Glutamatergic neuron (in vitro differentiated cells): ENCODE results near the gene OR5B2. TPM values are rescaled to one million over a fixed set of nuclear protein-coding genes. Genes with fewer than 3 reads are reported as not detected.
"Not testable (repeated sequence)": the region's sequence is repeated elsewhere in the genome, so short reads cannot be mapped to it uniquely, and the experiment has no call there.

Source experiments
- DNase-seq: peaks from one replicate; pipeline ENCODE4 v3.0.0; 2022
- H3K27ac Mint-ChIP-seq: one replicate; pipeline ENCODE4 v1.8.0; 2020; ENCODE audit warnings: mild to moderate bottlenecking, mixed read lengths, inconsistent platforms; ENCODE audit not compliant: unreplicated experiment
- H3K27me3 Mint-ChIP-seq: one replicate; pipeline ENCODE4 v1.8.0; 2020; ENCODE audit warnings: mild to moderate bottlenecking, moderate library complexity, mixed read lengths, inconsistent platforms; ENCODE audit not compliant: unreplicated experiment
- H3K36me3 Mint-ChIP-seq: one replicate; pipeline ENCODE4 v1.8.0; 2020; ENCODE audit warnings: mild to moderate bottlenecking, mixed read lengths, inconsistent platforms; ENCODE audit not compliant: unreplicated experiment
- H3K4me1 Mint-ChIP-seq: one replicate; pipeline ENCODE4 v1.8.0; 2020; ENCODE audit warnings: mild to moderate bottlenecking, low read depth, mixed read lengths, inconsistent platforms; ENCODE audit not compliant: unreplicated experiment
- H3K4me3 Mint-ChIP-seq: one replicate; pipeline ENCODE4 v1.8.0; 2020; ENCODE audit warnings: mild to moderate bottlenecking, mixed read lengths, inconsistent platforms; ENCODE audit not compliant: unreplicated experiment
- H3K9me3 Mint-ChIP-seq: one replicate; pipeline ENCODE4 v1.8.0; 2020; ENCODE audit warnings: mild to moderate bottlenecking, moderate library complexity, mixed read lengths, inconsistent platforms; ENCODE audit not compliant: unreplicated experiment
- total RNA-seq: library from RNA; stranded (reverse); fragmentation: NEBNext Ultra II Directional; extraction: Animal tissue kit (Norgen Biotek cat#: 25700); gene quantifications from one replicate; pipeline ENCODE4 v1.2.1, GENCODE V29; 2021; ENCODE audit not compliant: unreplicated experiment
- TF ChIP-seq, protein P1 (sequence below): fragments of 200-600 bp; sonication (generic); IDR thresholded peaks from one replicate; pipeline ENCODE4 v1.5.0; 2021; ENCODE audit not compliant: partially characterized antibody, unreplicated experiment

Gene OR5B2
- total RNA-seq, 1 donor from 2014 or later = not detected

DNA sequence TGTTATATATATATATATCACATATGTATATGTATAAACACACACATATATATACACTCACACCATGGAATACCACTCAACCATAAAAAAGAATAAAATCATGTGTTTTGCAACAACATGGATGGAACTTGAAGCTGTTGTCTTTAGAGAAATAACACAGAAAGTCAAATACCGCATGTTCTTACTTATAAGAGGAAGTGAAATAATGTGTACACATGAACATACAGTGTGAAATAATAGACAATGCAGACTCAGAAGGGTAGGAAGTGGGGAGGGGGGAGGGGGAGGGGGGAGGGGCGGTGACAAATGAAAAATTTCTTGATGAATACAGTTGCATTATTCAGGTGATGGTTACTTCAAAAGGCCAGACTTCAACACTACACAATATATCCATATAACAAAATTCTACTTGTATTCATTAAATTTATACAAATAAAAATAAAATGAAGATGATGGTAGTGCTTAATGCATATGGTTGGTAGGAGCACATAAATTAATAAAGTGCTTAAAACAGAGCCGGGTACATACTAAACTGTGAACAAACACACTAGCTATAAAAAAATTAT, 5.8 kb upstream of the OR5B2 start:
- H3K4me3 Mint-ChIP-seq = no peak overlapping the region
- no peaks in the 10 kb centered on the region for H3K27me3 Mint-ChIP-seq

DNA sequence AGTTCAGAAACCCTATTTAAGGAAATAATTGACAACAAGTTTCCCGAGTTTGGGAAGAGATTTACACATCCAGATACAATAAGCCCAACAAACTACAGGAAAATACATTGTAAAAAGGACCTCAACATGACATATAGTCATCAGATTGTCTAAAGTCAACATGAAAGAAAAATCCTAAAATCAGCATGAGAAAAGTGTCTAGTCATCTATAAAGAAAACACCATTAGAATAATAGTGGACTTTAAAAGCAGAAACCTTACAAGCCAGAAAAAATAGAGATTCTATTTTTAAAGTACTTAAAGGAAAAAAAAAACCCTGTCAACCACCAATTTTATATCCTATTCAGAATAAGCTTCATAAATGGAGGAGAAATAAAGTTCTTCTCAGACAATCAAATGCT, 1.4 kb upstream of the OR5B2 start:
- TF ChIP-seq, protein P1, sequence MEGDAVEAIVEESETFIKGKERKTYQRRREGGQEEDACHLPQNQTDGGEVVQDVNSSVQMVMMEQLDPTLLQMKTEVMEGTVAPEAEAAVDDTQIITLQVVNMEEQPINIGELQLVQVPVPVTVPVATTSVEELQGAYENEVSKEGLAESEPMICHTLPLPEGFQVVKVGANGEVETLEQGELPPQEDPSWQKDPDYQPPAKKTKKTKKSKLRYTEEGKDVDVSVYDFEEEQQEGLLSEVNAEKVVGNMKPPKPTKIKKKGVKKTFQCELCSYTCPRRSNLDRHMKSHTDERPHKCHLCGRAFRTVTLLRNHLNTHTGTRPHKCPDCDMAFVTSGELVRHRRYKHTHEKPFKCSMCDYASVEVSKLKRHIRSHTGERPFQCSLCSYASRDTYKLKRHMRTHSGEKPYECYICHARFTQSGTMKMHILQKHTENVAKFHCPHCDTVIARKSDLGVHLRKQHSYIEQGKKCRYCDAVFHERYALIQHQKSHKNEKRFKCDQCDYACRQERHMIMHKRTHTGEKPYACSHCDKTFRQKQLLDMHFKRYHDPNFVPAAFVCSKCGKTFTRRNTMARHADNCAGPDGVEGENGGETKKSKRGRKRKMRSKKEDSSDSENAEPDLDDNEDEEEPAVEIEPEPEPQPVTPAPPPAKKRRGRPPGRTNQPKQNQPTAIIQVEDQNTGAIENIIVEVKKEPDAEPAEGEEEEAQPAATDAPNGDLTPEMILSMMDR = no peak
- Mint-ChIP-seq H3K27me3 (no peaks in the 10 kb centered on the region), H3K36me3 (no peaks in the 10 kb centered on the region), H3K4me1 (no peaks in the 10 kb centered on the region), H3K4me3 (no peak overlapping the region), H3K9me3 (no peaks in the 10 kb centered on the region), H3K27ac (no peak overlapping the region)
- DNase-seq = no peak

More for the DNA sequence above, 5.8 kb upstream of the OR5B2 start:
- Mint-ChIP-seq H3K9me3 (no peaks in the 10 kb centered on the region), H3K27ac (no peak overlapping the region), H3K4me1 (no peaks in the 10 kb centered on the region), H3K36me3 (no peaks in the 10 kb centered on the region)
- no peak for DNase-seq
- TF ChIP-seq, protein P1 = no peak

DNA sequence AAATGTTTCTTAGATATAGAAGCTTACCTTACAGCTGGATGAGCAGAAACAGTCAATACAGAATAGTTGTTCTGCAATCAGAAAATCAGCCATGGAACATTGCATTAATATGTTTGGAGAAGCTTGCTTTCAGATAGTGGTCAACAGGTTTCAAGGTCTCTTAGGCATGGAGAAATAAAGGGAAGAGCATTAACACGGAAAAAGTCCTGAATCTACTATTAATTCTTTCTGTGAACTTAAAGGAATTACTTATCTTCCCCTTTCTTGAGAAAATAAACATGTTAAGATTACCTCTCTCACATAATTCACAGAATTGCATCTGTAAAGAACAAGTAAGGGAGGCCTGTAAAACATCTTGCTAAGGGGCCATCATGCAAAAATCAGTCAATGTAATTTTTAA, 21.1 kb downstream of the OR5B2 start, which contains the start of gene OR5B3:
Gene OR5B3 (minus strand): TSS at position 101 of the 400 bp plus-strand sequence. CDS start 3,465 bp downstream, outside the sequence.
- H3K9me3 Mint-ChIP-seq = peaks cover 3% of the 10 kb centered on the region
- peaks cover 5% of the 10 kb centered on the region for H3K36me3 Mint-ChIP-seq
- H3K27ac Mint-ChIP-seq = no peak within 1 kb of the TSS
- H3K4me1 Mint-ChIP-seq = no peaks in the 10 kb centered on the region
- H3K4me3 Mint-ChIP-seq = no peak within 1 kb of the TSS
- no peaks in the 10 kb centered on the region for H3K27me3 Mint-ChIP-seq
- DNase-seq = no peak
- TF ChIP-seq, protein P1 = no peak

DNA sequence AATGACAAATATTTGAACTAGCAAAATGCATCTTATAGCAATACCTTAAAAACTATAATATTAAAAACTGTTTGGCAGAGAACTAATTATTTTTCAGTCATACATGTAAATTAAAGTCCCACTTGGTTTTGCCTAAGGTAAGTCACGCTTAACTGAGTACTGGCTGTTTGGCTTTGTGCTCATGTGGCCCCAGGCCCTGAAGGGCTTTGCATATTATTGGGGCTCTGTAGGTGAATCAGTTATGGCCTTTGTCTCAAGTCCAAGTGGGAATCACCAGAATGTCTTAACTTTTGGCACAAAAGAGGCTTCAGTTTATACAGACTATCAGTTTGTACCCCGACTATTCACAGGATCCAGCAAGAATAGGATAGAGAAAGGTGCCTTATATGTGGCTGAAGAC, 28.3 kb downstream of the OR5B2 start:
- not testable (repeated sequence) for H3K4me1 Mint-ChIP-seq, H3K4me3 Mint-ChIP-seq, H3K9me3 Mint-ChIP-seq, H3K36me3 Mint-ChIP-seq, DNase-seq, H3K27ac Mint-ChIP-seq, H3K27me3 Mint-ChIP-seq

DNA sequence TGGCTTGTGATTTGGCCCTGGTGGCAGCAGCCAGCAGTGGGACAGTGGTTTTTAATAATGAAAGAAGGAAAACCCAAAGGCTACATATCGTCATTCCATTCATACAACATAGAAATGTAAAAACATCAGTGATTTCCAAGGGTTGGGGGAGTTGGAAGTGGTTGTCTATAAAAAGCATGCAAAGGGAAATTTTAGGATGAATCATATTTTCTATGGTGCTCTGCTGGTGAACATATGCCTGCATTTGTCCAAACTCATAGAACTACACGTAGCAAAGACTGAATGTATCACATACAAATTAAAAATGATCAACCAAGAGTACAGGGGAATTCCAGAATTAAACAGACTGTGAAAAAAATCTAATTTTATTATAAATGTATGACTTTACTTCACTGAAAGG, 32.3 kb downstream of the OR5B2 start:
- H3K9me3 Mint-ChIP-seq = no peaks in the 10 kb centered on the region
- no peak overlapping the region for H3K4me3 Mint-ChIP-seq
- no peak overlapping the region for H3K27ac Mint-ChIP-seq
- TF ChIP-seq, protein P1 = no peak
- DNase-seq = no peak
- H3K36me3 Mint-ChIP-seq = no peaks in the 10 kb centered on the region
- no peaks in the 10 kb centered on the region for H3K4me1 Mint-ChIP-seq
- no peaks in the 10 kb centered on the region for H3K27me3 Mint-ChIP-seq
